GM18868 (cell line): ENCODE measurements around the gene TNFSF15.

Source experiments
- ATAC-seq: cut with Tn5 transposase; IDR thresholded peaks from one replicate; pipeline ENCODE4 v1.9.1; 2021; ENCODE audit warnings: mild to moderate bottlenecking, moderate library complexity; ENCODE audit not compliant: unreplicated experiment

Gene TNFSF15

GRCh38 chr9:114805670-114806525, at the start of gene TNFSF15:
Gene TNFSF15 (minus strand): TSS chr9:114806039. CDS start chr9:114806012, 27 bp downstream.
- peak; percentile 82 for ATAC-seq

GRCh38 chr9:114855488-114855887, 49.6 kb upstream of the TNFSF15 start:
- ATAC-seq, result no peak

- no peak for ATAC-seq
Observed at GRCh38 chr9:114854736-114855355, 49.0 kb upstream of the TNFSF15 start.

- ATAC-seq, result no peak
Observed at GRCh38 chr9:114853071-114853855, 47.4 kb upstream of the TNFSF15 start.

GRCh38 chr9:114852050-114852594, 46.3 kb upstream of the TNFSF15 start:
- ATAC-seq, result no peak

GRCh38 chr9:114851306-114851705, 45.5 kb upstream of the TNFSF15 start:
- no peak for ATAC-seq

GRCh38 chr9:114850871-114851270, 45.0 kb upstream of the TNFSF15 start:
- no peak for ATAC-seq

- no peak for ATAC-seq
Observed at GRCh38 chr9:114849450-114849849, 43.6 kb upstream of the TNFSF15 start.

- no peak for ATAC-seq
Observed at GRCh38 chr9:114847492-114848417, 41.9 kb upstream of the TNFSF15 start.

- no peak for ATAC-seq
Observed at GRCh38 chr9:114845373-114845772, 39.5 kb upstream of the TNFSF15 start.

- no peak for ATAC-seq
Observed at GRCh38 chr9:114844766-114845165, 38.9 kb upstream of the TNFSF15 start.

GRCh38 chr9:114837923-114838322, 32.1 kb upstream of the TNFSF15 start:
- ATAC-seq, result no peak

- ATAC-seq, result no peak
Observed at GRCh38 chr9:114836769-114837168, 30.9 kb upstream of the TNFSF15 start.

GRCh38 chr9:114834386-114834785, 28.5 kb upstream of the TNFSF15 start:
- no peak for ATAC-seq

- no peak for ATAC-seq
Observed at GRCh38 chr9:114830546-114830945, 24.7 kb upstream of the TNFSF15 start.

- no peak for ATAC-seq
Observed at GRCh38 chr9:114829574-114830440, 24.0 kb upstream of the TNFSF15 start.

- ATAC-seq, result no peak
Observed at GRCh38 chr9:114828303-114828650, 22.4 kb upstream of the TNFSF15 start.

- no peak for ATAC-seq
Observed at GRCh38 chr9:114827641-114828302, 21.9 kb upstream of the TNFSF15 start.

- no peak for ATAC-seq
Observed at GRCh38 chr9:114826431-114826830, 20.6 kb upstream of the TNFSF15 start.
